DMS79 treated with DMSO at 0.1 percent for 48 hours (cell line): ENCODE results near the gene CPLANE2.
A peak's percentile ranks its signal among the peaks of the same experiment; 100 is the strongest.

ENCODE experiments used
- DNase-seq: peaks from one replicate; lab custom pipeline; 2025; lab: John Stamatoyannopoulos, UW

The CPLANE2 gene

DNA sequence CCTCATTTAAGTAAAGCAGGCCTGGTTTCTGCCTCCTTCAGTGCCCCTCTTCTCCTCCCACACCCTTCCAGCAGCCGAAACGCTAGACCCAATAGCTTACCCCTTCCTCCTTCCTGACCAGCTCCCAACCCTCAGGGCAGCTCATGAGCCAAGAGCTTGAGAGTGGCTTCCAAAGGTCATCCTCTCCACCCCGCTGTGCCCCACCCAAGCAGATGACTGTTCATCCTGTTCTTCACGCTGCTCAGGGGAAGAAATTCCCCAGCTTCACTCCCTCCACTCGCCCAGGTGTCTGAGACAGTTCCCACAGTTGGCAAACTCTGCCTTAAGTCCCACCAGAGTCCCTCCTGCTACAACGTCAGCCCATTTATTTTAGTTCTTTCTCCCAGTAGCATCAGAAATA lies 48.0 kb downstream of the CPLANE2 start:
- no peak for DNase-seq

DNA sequence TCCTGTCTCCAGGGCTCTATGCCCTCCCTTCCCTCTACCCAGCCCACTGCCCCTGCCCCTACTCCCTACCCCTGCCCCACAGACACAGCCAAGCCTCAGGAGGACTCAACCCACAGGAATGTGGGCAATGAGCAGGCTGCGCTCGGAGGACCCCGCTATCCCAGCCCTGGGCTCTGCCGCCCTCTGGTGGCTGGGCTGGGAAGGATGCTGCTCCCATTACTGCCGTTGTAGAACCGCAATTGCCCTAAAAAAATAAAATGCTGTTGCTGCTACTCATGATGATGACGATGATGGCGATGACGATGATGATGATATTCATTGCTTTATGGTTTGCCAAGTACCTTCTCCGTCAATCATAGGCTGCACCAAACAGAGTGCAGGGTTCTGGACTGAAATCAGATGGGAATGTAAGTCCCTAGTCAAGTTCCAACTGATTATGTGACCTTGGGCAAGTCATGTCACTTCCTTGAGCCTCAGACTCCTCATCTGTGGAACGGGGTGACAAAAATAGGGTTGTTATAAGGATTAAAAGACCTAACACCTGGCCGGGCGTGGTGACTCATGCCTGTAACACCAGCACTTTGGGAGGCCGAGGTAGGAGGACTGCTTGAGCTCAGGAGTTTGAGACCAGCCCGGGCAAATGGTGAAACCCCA lies 49.1 kb downstream of the CPLANE2 start:
- peak; percentile 68 for DNase-seq

DNA sequence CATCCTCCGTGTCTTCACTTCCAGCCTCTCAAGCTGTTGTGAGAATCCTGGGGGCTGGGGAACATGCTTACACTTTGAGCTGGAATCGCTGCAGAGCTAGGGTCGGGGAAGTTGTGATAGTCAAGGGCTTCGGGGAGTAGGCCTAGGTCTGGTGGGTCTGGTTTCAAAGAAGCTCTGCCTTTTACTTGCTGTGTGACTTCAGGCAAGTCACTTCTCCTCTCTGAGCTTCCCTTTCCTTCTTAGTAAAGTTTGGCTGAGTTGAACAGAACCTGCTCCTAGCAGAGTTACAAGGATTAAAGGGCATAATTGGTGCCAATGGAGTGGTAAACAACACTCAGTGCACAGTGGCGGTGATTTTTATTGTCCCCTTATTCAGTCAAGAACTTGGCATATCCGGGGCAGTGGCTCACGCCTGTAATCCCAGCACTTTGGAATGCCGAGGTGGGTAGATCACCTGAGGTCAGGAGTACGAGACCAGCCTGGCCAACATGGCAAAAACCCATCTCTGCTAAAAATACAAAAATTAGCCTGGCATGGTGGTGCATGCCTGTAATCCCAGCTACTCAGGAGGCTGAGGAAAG lies 50.2 kb downstream of the CPLANE2 start:
- no peak for DNase-seq

DNA sequence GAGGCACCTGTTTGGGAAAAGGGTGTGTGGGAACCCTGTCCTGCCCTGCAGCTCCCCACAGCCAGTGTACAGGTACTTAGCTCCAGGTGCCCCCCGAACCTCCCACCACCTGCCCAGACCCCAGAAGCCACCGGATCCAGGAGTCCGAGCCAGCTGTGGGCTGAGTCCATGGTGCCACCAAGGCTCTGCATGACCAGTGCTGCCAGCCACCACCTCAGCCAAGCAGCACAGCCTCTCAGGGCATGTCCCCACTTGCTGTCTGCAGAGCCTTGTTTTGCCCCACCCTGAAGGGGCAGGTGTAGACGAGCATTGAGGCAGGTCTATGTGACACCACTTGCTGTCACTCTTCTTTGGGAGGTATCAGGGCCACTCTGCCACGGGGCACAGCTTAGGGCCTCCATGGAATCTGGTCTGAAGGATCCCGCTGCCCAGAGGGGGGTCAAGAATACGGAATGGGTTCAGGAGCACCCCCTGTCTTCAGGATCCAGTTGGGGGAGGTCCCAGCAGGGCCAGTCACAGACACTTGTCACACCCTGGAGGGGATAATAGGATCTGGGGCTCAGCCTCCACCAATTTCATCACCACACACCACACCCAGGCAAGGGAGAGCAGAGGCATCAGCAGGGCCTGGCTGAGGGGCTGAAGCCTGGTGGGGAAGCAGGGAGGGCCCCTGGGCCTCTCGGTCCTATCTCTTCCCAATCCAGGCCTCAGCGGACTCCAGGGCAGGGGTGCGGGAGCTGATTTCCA lies 52.3 kb downstream of the CPLANE2 start:
- peak; percentile 28 for DNase-seq

DNA sequence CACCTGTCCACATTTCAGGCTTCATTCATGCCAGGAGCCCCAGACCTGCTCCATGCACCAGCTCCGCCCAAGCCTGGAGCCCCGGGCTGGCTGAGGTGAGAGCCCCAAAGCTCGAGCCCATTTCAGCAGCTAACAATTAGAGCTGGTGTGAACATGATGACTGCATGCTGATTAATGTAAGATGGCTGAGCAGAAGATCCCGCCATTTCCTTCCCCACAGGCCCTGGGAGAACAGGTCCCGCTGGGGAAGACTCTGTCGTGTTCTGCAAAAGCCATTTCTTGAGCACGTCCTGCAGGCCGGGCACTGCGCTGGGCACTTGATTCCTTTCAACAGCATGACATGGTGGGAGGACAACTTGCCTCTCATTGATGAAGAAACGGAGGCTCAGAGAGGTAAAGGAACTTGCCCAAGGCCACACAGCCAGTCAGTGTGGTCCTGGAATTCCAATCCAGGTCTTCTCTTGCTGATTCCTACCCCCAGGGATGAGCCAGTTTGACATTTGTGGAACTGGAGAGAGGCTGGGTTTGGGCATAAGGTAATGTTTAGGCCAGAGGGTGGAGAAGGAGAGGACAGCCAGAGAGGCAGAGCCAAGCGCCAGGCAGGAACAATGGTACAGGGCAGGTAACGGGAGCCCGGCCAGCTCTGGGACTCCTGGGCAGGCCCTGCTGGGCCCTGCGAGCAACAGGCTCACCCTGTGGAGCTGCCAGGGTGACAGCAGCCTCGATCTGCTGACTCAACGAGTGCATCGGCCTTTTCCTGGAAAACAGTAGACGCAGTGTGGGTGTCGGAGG lies 53.0 kb downstream of the CPLANE2 start:
- DNase-seq = no peak

DNA sequence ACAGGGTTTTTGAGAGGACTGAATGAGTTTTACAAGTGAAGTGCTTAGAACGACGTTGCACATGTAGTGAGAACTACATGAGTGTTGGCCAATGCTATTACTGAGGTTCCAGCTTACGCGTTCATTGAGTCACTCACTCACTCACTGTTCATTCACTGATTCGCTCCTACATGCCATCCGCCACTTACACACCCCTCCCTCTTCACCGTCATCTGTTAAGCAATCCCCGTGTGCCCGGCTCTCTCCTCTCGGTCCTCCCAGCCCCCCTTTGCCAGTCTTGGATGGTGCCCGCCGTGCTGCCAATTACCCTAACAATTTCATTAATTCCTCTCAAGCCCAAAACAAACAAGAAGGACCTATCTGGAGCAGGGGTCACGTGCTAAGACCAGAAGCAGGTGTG lies 53.8 kb downstream of the CPLANE2 start:
- DNase-seq = no peak

DNA sequence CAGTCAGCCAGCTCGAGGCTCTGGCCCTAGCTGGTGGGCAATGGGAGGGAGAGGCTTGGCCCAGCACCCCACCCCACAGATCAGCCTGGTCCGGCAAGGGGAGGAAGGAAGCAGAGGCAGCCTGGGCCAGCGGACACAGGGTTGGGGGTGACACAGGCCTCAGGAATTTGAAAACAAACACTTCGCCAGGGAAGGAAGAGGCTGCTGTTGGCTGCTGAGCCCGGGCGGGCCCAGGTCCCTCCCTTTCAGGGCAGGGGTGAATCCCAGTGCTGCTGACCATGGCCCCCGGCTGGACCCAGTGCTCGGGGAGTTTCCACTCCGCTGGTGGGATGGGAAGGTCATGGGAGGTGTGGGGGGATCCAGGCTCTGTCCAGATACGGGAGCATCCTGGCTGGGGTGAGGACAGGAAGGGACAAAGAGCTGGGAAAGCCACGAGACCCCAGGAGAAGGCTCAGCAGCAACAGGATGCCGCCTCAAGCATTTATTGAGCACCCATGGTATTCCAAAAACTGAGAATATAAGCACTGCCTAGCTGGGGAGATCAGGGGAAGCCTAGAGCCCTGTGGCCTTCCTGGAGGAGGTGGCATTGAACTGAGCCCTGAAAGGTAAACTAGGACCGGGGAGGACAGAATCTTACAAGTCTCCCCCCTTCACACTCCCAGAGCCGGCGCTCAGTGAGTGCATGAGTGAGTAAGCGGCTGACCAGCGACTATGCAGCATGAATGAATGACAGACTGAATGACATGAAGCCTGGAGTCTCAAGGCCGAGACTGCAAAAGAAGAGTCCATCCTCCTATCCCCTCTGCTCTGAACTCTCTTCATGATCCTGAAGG lies 54.9 kb downstream of the CPLANE2 start:
- no peak for DNase-seq
